HepG2 (cell line): ENCODE data around the gene ATP2B3. TPM values are rescaled to one million over a fixed set of nuclear protein-coding genes. Genes with fewer than 3 reads are reported as not detected.

ENCODE experiments used
- HNRNPLL ChIP-seq: fragments of 200-400 bp; formaldehyde crosslinking; IDR thresholded peaks from 2 replicates; pipeline ENCODE4 v1.6.1; 2017; ENCODE audit warnings: mild to moderate bottlenecking, low read depth, low read length; ENCODE audit not compliant: poor library complexity, severe bottlenecking
- POLR2A ChIP-seq, 2 experiments: IDR thresholded peaks; 2 replicates each; pipeline ENCODE4 v1.6.1; 2011; ENCODE audit warnings: low read depth in 2 of 2, low read length in 2 of 2, mild to moderate bottlenecking in 1 of 2, moderate library complexity in 1 of 2; ENCODE audit not compliant: insufficient read depth in 1 of 2
- RBFOX2 ChIP-seq: fragments of 200-400 bp; formaldehyde crosslinking; IDR thresholded peaks from 2 replicates; pipeline ENCODE4 v1.6.1; 2017; ENCODE audit warnings: low read depth, mild to moderate bottlenecking, low read length
- ZFX ChIP-seq: sonication (generic); formaldehyde crosslinking; IDR thresholded peaks from 2 replicates; pipeline ENCODE4 v1.4.0; 2020; ENCODE audit warnings: mild to moderate bottlenecking, low read depth, missing genetic modification reagents, moderate library complexity
- ZFY ChIP-seq: sonication (generic); formaldehyde crosslinking; IDR thresholded peaks from 2 replicates; pipeline ENCODE4 v1.4.0; 2020; ENCODE audit warnings: missing genetic modification reagents
- polyA plus RNA-seq, 8 experiments: library from polyadenylated mRNA; depleted of rRNA in 3 of 8; stranded (reverse) in 7 of 8; unstranded in 1 of 8; fragments of >200 nt; fragmentation: Illumina TruSeq in 4 of 8; extraction: Trizol in 4 of 8; gene quantifications; 2 replicates each; pipeline versions ENCODE4 v1.2.1 to v1.2.3, GENCODE V29; 2011 to 2016; ENCODE audit warnings: low read depth in 4 of 8, missing spikeins in 1 of 8, mixed read lengths in 1 of 8; ENCODE audit not compliant: insufficient read depth in 1 of 8
- total RNA-seq, 5 experiments: library from RNA; depleted of rRNA; stranded (reverse); fragments of >200 nt; fragmentation: Illumina TruSeq; extraction: Trizol; gene quantifications; 2 replicates each; pipeline ENCODE4 v1.2.3, GENCODE V29; 2016; ENCODE audit warnings: low read depth in 1 of 5
- TF ChIP-seq, protein P1 (sequence below): sonication (generic); formaldehyde crosslinking; IDR thresholded peaks from 2 replicates; pipeline ENCODE4 v1.5.0; 2020; ENCODE audit warnings: mild to moderate bottlenecking, missing genetic modification reagents
- TF ChIP-seq, protein P2 (sequence below): sonication (generic); formaldehyde crosslinking; IDR thresholded peaks from 2 replicates; pipeline ENCODE4 v1.4.0; 2020; ENCODE audit warnings: missing genetic modification reagents, borderline replicate concordance

Gene ATP2B3
- total and polyA plus RNA-seq, 2 of the 13 experiments (the other 11 are each of a cell fraction or from before 2014, with no cell fraction given) = not detected

DNA sequence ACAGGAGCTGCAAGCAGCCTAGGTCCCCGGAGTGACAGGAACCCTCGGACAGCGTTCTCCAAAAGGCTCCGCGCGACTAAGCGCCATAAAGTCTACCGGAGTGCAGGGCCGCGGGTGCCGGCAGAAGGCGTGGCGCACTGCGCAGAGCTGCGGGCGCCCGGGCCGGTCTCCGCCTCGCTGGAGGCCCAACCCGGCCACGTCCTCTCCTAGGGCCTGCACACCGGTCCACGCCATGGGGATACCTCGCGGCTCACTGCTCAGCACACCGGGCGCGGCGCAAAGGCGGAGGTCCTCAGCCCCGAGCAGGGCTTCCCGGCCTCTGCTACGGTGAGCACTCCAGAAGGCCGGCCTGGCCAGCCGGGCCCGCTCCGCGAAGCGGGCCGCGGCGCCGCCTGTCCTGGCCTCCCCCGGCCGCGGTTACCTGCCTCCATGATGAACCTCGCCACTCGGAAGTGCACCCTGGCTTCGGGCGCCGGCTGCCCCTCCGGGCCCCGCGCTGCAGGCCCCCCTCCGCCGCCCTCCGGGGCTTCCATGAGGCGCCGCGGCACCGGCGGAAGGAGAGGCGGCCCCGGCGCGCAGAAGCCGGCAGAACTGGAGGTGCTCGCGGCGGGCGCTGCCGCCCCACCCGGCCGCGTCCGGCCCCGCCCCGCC, 81.2 kb downstream of the ATP2B3 start, which contains the start of gene CCNQ (continued):
- TF ChIP-seq HNRNPLL (peak; percentile 9), ZFY (CRISPR knock-in tag) (peak; percentile 82), POLR2A (IDR thresholded peaks at IDR 0.05; ENCODE audit: insufficient read depth in 1 of 2, low read depth in 2 of 2, low read length in 2 of 2) (peak in 1 of 2 experiments; percentile 38; a peak in 1 of 4 replicates), ZFX (CRISPR knock-in tag) (peak; percentile 71), RBFOX2 (peak; percentile 50)
- TF ChIP-seq, protein P1, sequence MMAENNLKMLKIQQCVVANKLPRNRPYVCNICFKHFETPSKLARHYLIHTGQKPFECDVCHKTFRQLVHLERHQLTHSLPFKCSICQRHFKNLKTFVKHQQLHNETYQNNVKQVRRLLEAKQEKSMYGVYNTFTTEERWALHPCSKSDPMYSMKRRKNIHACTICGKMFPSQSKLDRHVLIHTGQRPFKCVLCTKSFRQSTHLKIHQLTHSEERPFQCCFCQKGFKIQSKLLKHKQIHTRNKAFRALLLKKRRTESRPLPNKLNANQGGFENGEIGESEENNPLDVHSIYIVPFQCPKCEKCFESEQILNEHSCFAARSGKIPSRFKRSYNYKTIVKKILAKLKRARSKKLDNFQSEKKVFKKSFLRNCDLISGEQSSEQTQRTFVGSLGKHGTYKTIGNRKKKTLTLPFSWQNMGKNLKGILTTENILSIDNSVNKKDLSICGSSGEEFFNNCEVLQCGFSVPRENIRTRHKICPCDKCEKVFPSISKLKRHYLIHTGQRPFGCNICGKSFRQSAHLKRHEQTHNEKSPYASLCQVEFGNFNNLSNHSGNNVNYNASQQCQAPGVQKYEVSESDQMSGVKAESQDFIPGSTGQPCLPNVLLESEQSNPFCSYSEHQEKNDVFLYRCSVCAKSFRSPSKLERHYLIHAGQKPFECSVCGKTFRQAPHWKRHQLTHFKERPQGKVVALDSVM (CRISPR knock-in tag) = 0 out of 2 replicates have a peak, but pooled peaks have one; percentile 10
- TF ChIP-seq, protein P2, sequence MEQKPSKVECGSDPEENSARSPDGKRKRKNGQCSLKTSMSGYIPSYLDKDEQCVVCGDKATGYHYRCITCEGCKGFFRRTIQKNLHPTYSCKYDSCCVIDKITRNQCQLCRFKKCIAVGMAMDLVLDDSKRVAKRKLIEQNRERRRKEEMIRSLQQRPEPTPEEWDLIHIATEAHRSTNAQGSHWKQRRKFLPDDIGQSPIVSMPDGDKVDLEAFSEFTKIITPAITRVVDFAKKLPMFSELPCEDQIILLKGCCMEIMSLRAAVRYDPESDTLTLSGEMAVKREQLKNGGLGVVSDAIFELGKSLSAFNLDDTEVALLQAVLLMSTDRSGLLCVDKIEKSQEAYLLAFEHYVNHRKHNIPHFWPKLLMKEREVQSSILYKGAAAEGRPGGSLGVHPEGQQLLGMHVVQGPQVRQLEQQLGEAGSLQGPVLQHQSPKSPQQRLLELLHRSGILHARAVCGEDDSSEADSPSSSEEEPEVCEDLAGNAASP = no peak
